OCI-LY1 (cell line): ENCODE results near the gene TNFRSF1B.

Source experiments
- H2AFZ ChIP-seq: fragments of 200-600 bp; sonication (generic), shearing (Covaris generic); 2 replicates; pipeline ENCODE4 v1.6.0; 2014; ENCODE audit warnings: antibody characterized with exemption, mild to moderate bottlenecking, low read length
- H3F3A ChIP-seq: fragments of 200-600 bp; sonication (generic), shearing (Covaris generic); 2 replicates; pipeline ENCODE4 v1.6.0; 2014; ENCODE audit warnings: mild to moderate bottlenecking, antibody characterized with exemption, low read length, moderate library complexity; ENCODE audit not compliant: insufficient read depth
- H3K27ac ChIP-seq: fragments of 200-600 bp; sonication (generic); 2 replicates; pipeline ENCODE4 v1.5.1; 2014; ENCODE audit warnings: low read length, mixed run types, mild to moderate bottlenecking, low read depth; ENCODE audit not compliant: poor library complexity, severe bottlenecking
- H3K27me3 ChIP-seq: fragments of 200-600 bp; sonication (generic); 2 replicates; pipeline ENCODE4 v1.6.0; 2014; ENCODE audit warnings: antibody characterized with exemption, mild to moderate bottlenecking, low read length, moderate library complexity; ENCODE audit not compliant: insufficient read depth
- H3K36me3 ChIP-seq: fragments of 200-600 bp; sonication (generic); 2 replicates; pipeline ENCODE4 v1.6.1; 2014; ENCODE audit warnings: mild to moderate bottlenecking, antibody characterized with exemption, low read length, moderate library complexity, mixed read lengths; ENCODE audit not compliant: insufficient read depth
- H3K4me1 ChIP-seq: fragments of 200-600 bp; sonication (generic); 2 replicates; pipeline ENCODE4 v1.5.1; 2014; ENCODE audit warnings: mild to moderate bottlenecking, low read length, moderate library complexity; ENCODE audit not compliant: insufficient read depth, severe bottlenecking
- H3K4me2 ChIP-seq: fragments of 200-600 bp; sonication (generic), shearing (Covaris generic); 2 replicates; pipeline ENCODE4 v1.6.1; 2014; ENCODE audit warnings: low read length
- H3K4me3 ChIP-seq: fragments of 200-600 bp; sonication (generic); 2 replicates; pipeline ENCODE4 v1.5.1; 2014; ENCODE audit warnings: low read length, low read depth, mild to moderate bottlenecking, mixed read lengths; ENCODE audit not compliant: poor library complexity, severe bottlenecking
- H3K79me2 ChIP-seq: fragments of 200-600 bp; shearing (Covaris generic); 2 replicates; pipeline ENCODE4 v1.6.1; 2016; ENCODE audit warnings: mixed run types, low read length, mixed read lengths; ENCODE audit not compliant: insufficient read depth
- H3K9ac ChIP-seq: fragments of 200-600 bp; sonication (generic), shearing (Covaris generic); 2 replicates; pipeline ENCODE4 v1.6.1; 2014; ENCODE audit warnings: mild to moderate bottlenecking, low read length, mixed read lengths
- H3K9me2 ChIP-seq: fragments of 200-600 bp; sonication (generic), shearing (Covaris generic); 2 replicates; pipeline ENCODE4 v1.6.1; 2014; ENCODE audit warnings: low read depth, mild to moderate bottlenecking, low read length, mixed read lengths
- H3K9me3 ChIP-seq: fragments of 200-600 bp; shearing (Covaris generic); 2 replicates; pipeline ENCODE4 v1.6.1; 2014; ENCODE audit warnings: low read length, mixed read lengths
- H4K20me1 ChIP-seq: fragments of 200-600 bp; sonication (generic), shearing (Covaris generic); 2 replicates; pipeline ENCODE4 v1.6.0; 2016; ENCODE audit warnings: mild to moderate bottlenecking, low read length; ENCODE audit not compliant: insufficient read depth
- CTCF ChIP-seq: fragments of 200-600 bp; sonication (generic), shearing (Covaris generic); IDR thresholded peaks from 2 replicates; pipeline ENCODE4 v1.5.1; 2017; ENCODE audit warnings: mild to moderate bottlenecking, antibody characterized with exemption, low read length, moderate library complexity, mixed read lengths
- EZH2 ChIP-seq: fragments of 200-600 bp; sonication (generic), shearing (Covaris generic); IDR thresholded peaks from 2 replicates; pipeline ENCODE4 v1.8.0; 2017; ENCODE audit warnings: borderline replicate concordance, mixed run types, mild to moderate bottlenecking, antibody characterized with exemption, low read length, moderate library complexity, mixed read lengths

Gene TNFRSF1B

GRCh38 chr1:12249748-12250147 is 83.0 kb downstream of the TNFRSF1B start:
- Histone ChIP-seq H3K9me2 (no peaks in the 10 kb centered on the region), H3K9me3 (no peaks in the 10 kb centered on the region), H3K27me3 (no peaks in the 10 kb centered on the region), H3K27ac (no peak overlapping the region), H3K36me3 (peaks cover 32% of the 10 kb centered on the region; the same call in 1 of the 2 replicates), H3K4me3 (no peak overlapping the region), H3F3A (no peaks in the 10 kb centered on the region), H4K20me1 (no peaks in the 10 kb centered on the region), H3K4me1 (no peaks in the 10 kb centered on the region), H3K9ac (no peak overlapping the region), H3K4me2 (no peak overlapping the region), H3K79me2 (no peaks in the 10 kb centered on the region), H2AFZ (no peak overlapping the region)
- TF ChIP-seq EZH2 (no peak), CTCF (no peak)

- no peak overlapping the region for H3K9ac ChIP-seq
- no peaks in the 10 kb centered on the region for H3K9me3 ChIP-seq
- H3K27me3 ChIP-seq: no peaks in the 10 kb centered on the region
- H4K20me1 ChIP-seq: no peaks in the 10 kb centered on the region
- TF ChIP-seq EZH2: no peak
- no peak for TF ChIP-seq CTCF
- H3K4me3 ChIP-seq: no peak overlapping the region
- H3K9me2 ChIP-seq: no peaks in the 10 kb centered on the region
- H3F3A ChIP-seq: no peaks in the 10 kb centered on the region
- peaks cover 28% of the 10 kb centered on the region; the same call in 1 of the 2 replicates for H3K36me3 ChIP-seq
- H3K4me1 ChIP-seq: no peaks in the 10 kb centered on the region
- no peaks in the 10 kb centered on the region for H3K79me2 ChIP-seq
- H3K4me2 ChIP-seq: no peak overlapping the region
- no peak overlapping the region for H3K27ac ChIP-seq
- H2AFZ ChIP-seq: no peak overlapping the region
Observed at GRCh38 chr1:12251442-12251841, 84.7 kb downstream of the TNFRSF1B start.

- H3K4me2 ChIP-seq: no peak overlapping the region
- no peak overlapping the region for H3K27ac ChIP-seq
- no peak overlapping the region for H3K4me3 ChIP-seq
- no peaks in the 10 kb centered on the region for H3K9me2 ChIP-seq
- H3K36me3 ChIP-seq: peaks cover 31% of the 10 kb centered on the region
- TF ChIP-seq EZH2 (no peak), CTCF (no peak)
- no peaks in the 10 kb centered on the region for H4K20me1 ChIP-seq
- no peaks in the 10 kb centered on the region for H3K4me1 ChIP-seq
- no peaks in the 10 kb centered on the region for H3K27me3 ChIP-seq
- no peak overlapping the region for H3K9ac ChIP-seq
- no peaks in the 10 kb centered on the region for H3F3A ChIP-seq
- no peak overlapping the region for H2AFZ ChIP-seq
- no peaks in the 10 kb centered on the region for H3K9me3 ChIP-seq
- no peaks in the 10 kb centered on the region for H3K79me2 ChIP-seq
Observed at GRCh38 chr1:12255913-12256312, 89.1 kb downstream of the TNFRSF1B start.
